H1 (cell line): ENCODE measurements around the gene NUDT7.

Source experiments
- EGR1 ChIP-seq: IDR thresholded peaks from 2 replicates; pipeline ENCODE4 v1.6.1; 2011; ENCODE audit warnings: low read depth, low read length, borderline replicate concordance
- EZH2 ChIP-seq: fragments of 200-600 bp; sonication (generic); IDR thresholded peaks from 2 replicates; pipeline ENCODE4 v1.7.1; 2012; ENCODE audit warnings: low read depth, mild to moderate bottlenecking, moderate library complexity, low read length, inconsistent platforms; ENCODE audit not compliant: severe bottlenecking
- JUND ChIP-seq: IDR thresholded peaks from 2 replicates; pipeline ENCODE4 v1.6.1; 2011; ENCODE audit warnings: mild to moderate bottlenecking, improper control_type of control experiment, low read length
- POLR2A ChIP-seq, 2 experiments: IDR thresholded peaks; 1 replicate in 1 of 2; 2 replicates in 1 of 2; pipeline ENCODE4 v1.6.1; 2011; ENCODE audit warnings: low read depth in 2 of 2, low read length in 2 of 2, mild to moderate bottlenecking in 2 of 2; ENCODE audit errors: control extremely low read depth in 1 of 2
- RFX5 ChIP-seq: IDR thresholded peaks from 2 replicates; pipeline ENCODE4 v1.6.1; 2011; ENCODE audit warnings: low read depth, low read length, improper control_type of control experiment, borderline replicate concordance
- ZNF274 ChIP-seq: IDR thresholded peaks from 2 replicates; pipeline ENCODE4 v1.7.0; 2012; ENCODE audit warnings: low read length, borderline replicate concordance; ENCODE audit errors: extremely low read depth
- TF ChIP-seq, protein P1 (sequence below), 3 experiments: IDR thresholded peaks; 1 replicate in 2 of 3; 2 replicates in 1 of 3; pipeline versions ENCODE4 v1.5.1 to v1.6.1; 2011; ENCODE audit warnings: low read length in 3 of 3, mild to moderate bottlenecking in 3 of 3, inconsistent platforms in 2 of 3, low read depth in 1 of 3, moderate library complexity in 1 of 3; ENCODE audit not compliant: insufficient read depth in 1 of 3; ENCODE audit errors: control extremely low read depth in 1 of 3

DNA sequence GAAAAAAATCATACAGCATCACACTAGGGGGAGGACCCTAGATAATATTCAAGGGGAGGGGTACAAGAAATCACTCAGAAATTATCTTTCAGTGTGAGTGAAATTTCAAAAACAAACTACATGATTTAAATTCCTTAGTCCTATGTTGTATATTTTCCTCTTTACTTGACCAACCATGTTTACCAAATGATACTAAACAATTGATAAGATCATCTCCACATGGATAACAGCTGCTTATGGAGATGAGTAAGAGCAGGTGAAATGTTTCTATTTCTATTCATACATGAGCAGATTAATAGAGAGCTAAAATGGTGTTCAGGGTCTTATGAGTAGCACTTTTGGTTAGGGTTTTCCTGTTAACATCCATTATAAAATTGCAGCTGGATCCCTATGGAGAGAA lies 58.8 kb downstream of the NUDT7 start:
- TF ChIP-seq POLR2A (IDR thresholded peaks at IDR 0.05; ENCODE audit: control extremely low read depth in 1 of 2, low read depth in 2 of 2, low read length in 2 of 2) (no peak), JUND (no peak), ZNF274 (no peak), EGR1 (no peak), EZH2 (no peak), RFX5 (no peak)
- TF ChIP-seq, protein P1, sequence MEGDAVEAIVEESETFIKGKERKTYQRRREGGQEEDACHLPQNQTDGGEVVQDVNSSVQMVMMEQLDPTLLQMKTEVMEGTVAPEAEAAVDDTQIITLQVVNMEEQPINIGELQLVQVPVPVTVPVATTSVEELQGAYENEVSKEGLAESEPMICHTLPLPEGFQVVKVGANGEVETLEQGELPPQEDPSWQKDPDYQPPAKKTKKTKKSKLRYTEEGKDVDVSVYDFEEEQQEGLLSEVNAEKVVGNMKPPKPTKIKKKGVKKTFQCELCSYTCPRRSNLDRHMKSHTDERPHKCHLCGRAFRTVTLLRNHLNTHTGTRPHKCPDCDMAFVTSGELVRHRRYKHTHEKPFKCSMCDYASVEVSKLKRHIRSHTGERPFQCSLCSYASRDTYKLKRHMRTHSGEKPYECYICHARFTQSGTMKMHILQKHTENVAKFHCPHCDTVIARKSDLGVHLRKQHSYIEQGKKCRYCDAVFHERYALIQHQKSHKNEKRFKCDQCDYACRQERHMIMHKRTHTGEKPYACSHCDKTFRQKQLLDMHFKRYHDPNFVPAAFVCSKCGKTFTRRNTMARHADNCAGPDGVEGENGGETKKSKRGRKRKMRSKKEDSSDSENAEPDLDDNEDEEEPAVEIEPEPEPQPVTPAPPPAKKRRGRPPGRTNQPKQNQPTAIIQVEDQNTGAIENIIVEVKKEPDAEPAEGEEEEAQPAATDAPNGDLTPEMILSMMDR (IDR thresholded peaks at IDR 0.05; ENCODE audit: control extremely low read depth in 1 of 3, insufficient read depth in 1 of 3, low read depth in 1 of 3, low read length in 3 of 3) = no peak
